GM12878 (cell line): ENCODE measurements around the gene BARD1. TPM values are rescaled to one million over a fixed set of nuclear protein-coding genes. Genes with fewer than 3 reads are reported as not detected.

Experiments
- ATAC-seq: fragments of 200-7000 bp; cut with Tn5 transposase; 3 replicates; pipeline ENCODE4 v1.9.1; 2020; ENCODE audit warnings: mild to moderate bottlenecking, moderate library complexity
- BruUV-seq: library from RNA; stranded (reverse); fragments of 400-500 nt; replicated peaks from 2 replicates; lab custom pipeline; 2021; lab: Mats Ljungman, UMichigan
- CTCF ChIA-PET: fragments of 300-600 bp; sonication (Branson Sonifier 250); formaldehyde crosslinking; extraction: SDS; loops from one replicate; lab custom pipeline; 2021; ENCODE audit warnings: inconsistent platforms; lab: Yijun Ruan, JAX
- POLR2A ChIA-PET: fragments of 350-600 bp; formaldehyde crosslinking; extraction: SDS; loops from one replicate; lab custom pipeline; 2021; ENCODE audit warnings: inconsistent platforms; lab: Charles Lee
- RAD21 ChIA-PET: fragments of 300-600 bp; sonication (Branson Sonifier 250); formaldehyde crosslinking; loops from one replicate; lab custom pipeline; 2023; ENCODE audit warnings: antibody characterized with exemption; ENCODE audit not compliant: unreplicated experiment; lab: Charles Lee
- SMC1A ChIA-PET: fragments of 300-600 bp; sonication (Branson Sonifier 250); formaldehyde crosslinking; loops from one replicate; lab custom pipeline; 2023; ENCODE audit not compliant: unreplicated experiment, uncharacterized antibody; lab: Charles Lee
- DNase-seq: peaks from one replicate; pipeline ENCODE4 v3.0.0-alpha.2; 2011; ENCODE audit warnings: low read depth, low spot score
- FAIRE-seq: peaks from 3 replicates; lab custom pipeline; 2011; peaks lifted over from hg19 to GRCh38; lab: Jason Lieb, UNC
- H2AFZ ChIP-seq: 2 replicates; pipeline ENCODE4 v1.6.0; 2011; ENCODE audit warnings: low read depth, low read length, control low read depth; ENCODE audit not compliant: control insufficient read depth
- H3K27ac ChIP-seq: 2 replicates; pipeline ENCODE4 v1.5.1; 2011; ENCODE audit warnings: control low read depth; ENCODE audit not compliant: control insufficient read depth, insufficient read depth
- H3K27me3 ChIP-seq, 2 experiments: replicated peaks in 1 of 2; 2 replicates each; pipeline versions ENCODE4 v1.6.0 to v1.6.1; 2011; ENCODE audit warnings: low read length in 1 of 2; ENCODE audit not compliant: control insufficient read depth in 2 of 2, insufficient read depth in 2 of 2
- H3K36me3 ChIP-seq, 2 experiments: 2 replicates each; pipeline ENCODE4 v1.5.1; 2011; ENCODE audit warnings: low read length in 1 of 2; ENCODE audit not compliant: control insufficient read depth in 2 of 2, insufficient read depth in 2 of 2
- H3K4me1 ChIP-seq: 2 replicates; pipeline ENCODE4 v1.6.1; 2011; ENCODE audit warnings: mild to moderate bottlenecking, low read length, moderate library complexity, mixed read lengths; ENCODE audit not compliant: control insufficient read depth, insufficient read depth
- H3K4me2 ChIP-seq: 2 replicates; pipeline ENCODE4 v1.6.0; 2011; ENCODE audit warnings: control low read depth; ENCODE audit not compliant: control insufficient read depth, insufficient read depth
- H3K4me3 ChIP-seq: fragments of 200-600 bp; sonication (generic); 2 replicates; pipeline ENCODE4 v1.5.1; 2016
- H3K79me2 ChIP-seq: 2 replicates; pipeline ENCODE4 v1.6.0; 2011; ENCODE audit warnings: low read length; ENCODE audit not compliant: control insufficient read depth, insufficient read depth
- H3K9ac ChIP-seq: 2 replicates; pipeline ENCODE4 v1.8.0; 2011; ENCODE audit warnings: low read length, control low read depth, mixed read lengths; ENCODE audit not compliant: control insufficient read depth, insufficient read depth
- H3K9me3 ChIP-seq: replicated peaks from 3 replicates; pipeline ENCODE4 v1.5.1; 2011; ENCODE audit warnings: mild to moderate bottlenecking, low read length; ENCODE audit not compliant: control insufficient read depth, insufficient read depth
- H4K20me1 ChIP-seq: 2 replicates; pipeline ENCODE4 v1.6.0; 2011; ENCODE audit not compliant: control insufficient read depth, insufficient read depth
- FOS ChIP-seq: IDR thresholded peaks from 3 replicates; pipeline ENCODE4 v1.6.1; 2011; ENCODE audit warnings: borderline replicate concordance; ENCODE audit not compliant: insufficient read length; ENCODE audit errors: extremely low read depth
- HSF1 ChIP-seq: fragments of 150-350 bp; IDR thresholded peaks from 2 replicates; pipeline ENCODE4 v1.6.1; 2014; ENCODE audit warnings: mild to moderate bottlenecking, low read depth, low read length
- KLF5 ChIP-seq: fragments of 450-650 bp; IDR thresholded peaks from 2 replicates; pipeline ENCODE4 v1.6.1; 2014; ENCODE audit warnings: mild to moderate bottlenecking; ENCODE audit not compliant: partially characterized antibody
- POU2F2 ChIP-seq: IDR thresholded peaks from 3 replicates; pipeline ENCODE4 v1.6.1; 2011; ENCODE audit warnings: low read depth, mild to moderate bottlenecking, low read length, borderline replicate concordance
- STAT3 ChIP-seq: IDR thresholded peaks from 2 replicates; pipeline ENCODE4 v1.6.1; 2011; ENCODE audit warnings: low read depth, low read length, improper control_type of control experiment
- TCF3 ChIP-seq: IDR thresholded peaks from 2 replicates; pipeline ENCODE4 v1.6.1; 2012; ENCODE audit warnings: low read depth, mild to moderate bottlenecking, low read length, borderline replicate concordance; ENCODE audit not compliant: insufficient read depth
- USF2 ChIP-seq: IDR thresholded peaks from 2 replicates; pipeline ENCODE4 v1.6.1; 2011; ENCODE audit warnings: low read depth, low read length, improper control_type of control experiment, borderline replicate concordance
- WRNIP1 ChIP-seq: IDR thresholded peaks from 2 replicates; pipeline ENCODE4 v1.6.1; 2011; ENCODE audit warnings: low read depth, low read length, improper control_type of control experiment, borderline replicate concordance
- ZNF384 ChIP-seq: IDR thresholded peaks from 2 replicates; pipeline ENCODE4 v1.6.1; 2012; ENCODE audit warnings: low read depth, mild to moderate bottlenecking, low read length, improper control_type of control experiment, borderline replicate concordance
- ZNF622 ChIP-seq: fragments of 450-650 bp; IDR thresholded peaks from 2 replicates; pipeline ENCODE4 v1.6.1; 2017; ENCODE audit warnings: mild to moderate bottlenecking, inconsistent platforms
- WGBS: methylation state at CpG from one replicate; pipeline ENCODE4 v1.1.6; 2016; ENCODE audit warnings: low lambda C conversion rate; ENCODE audit not compliant: insufficient replicate concordance, insufficient coverage; ENCODE audit errors: missing lambda C conversion rate; 5-methylcytosine and 5-hydroxymethylcytosine counted together
- in situ Hi-C: fragments of 300-500 bp; cut with MboI; formaldehyde crosslinking; loops from 9 replicates; pipeline ENCODE4 v1.14.3; 2018; ENCODE audit warnings: mixed read lengths
- intact Hi-C: fragments of 100-400 bp; cut with micrococcal nuclease; formaldehyde crosslinking; loops from one replicate; pipeline ENCODE4 v1.14.2; 2022; ENCODE audit not compliant: unreplicated experiment
- polyA plus RNA-seq, 11 experiments: library from polyadenylated mRNA; depleted of rRNA in 4 of 11; unstranded in 6 of 11; stranded (reverse) in 5 of 11; fragments of >200 nt; fragmentation: Nextera tagmentation in 4 of 11; fragmentation: Illumina TruSeq in 1 of 11; extraction: Ambion mirVana in 4 of 11; extraction: Trizol in 1 of 11; gene quantifications; 1 replicate in 1 of 11; 2 replicates in 10 of 11; pipeline versions ENCODE4 v1.2.1 to v1.2.3, GENCODE V29; 2011 to 2016; ENCODE audit warnings: inconsistent platforms in 2 of 11, missing spikeins in 2 of 11, low read depth in 1 of 11
- total RNA-seq, 4 experiments: library from RNA; depleted of rRNA in 3 of 4; stranded (reverse); fragments of >200 nt in 3 of 4; fragmentation: Illumina TruSeq in 1 of 4; extraction: Trizol in 1 of 4; gene quantifications; 2 replicates each; pipeline versions ENCODE4 v1.2.1 to v1.2.3, GENCODE V29; 2013 to 2021

BARD1 gene
- total and polyA plus RNA-seq, 10 of the 15 experiments (the other 5 are each of a cell fraction or from before 2014, with no cell fraction given): 15.3 to 45.7 (median 31.6) TPM

GRCh38 chr2:214730800-214731407 lies 78.6 kb downstream of the BARD1 start:
- Histone ChIP-seq H4K20me1 (no peaks in the 10 kb centered on the region), H2AFZ (no peak overlapping the region), H3K27me3 (no peaks in the 10 kb centered on the region), H3K36me3 (peaks cover 0 to 8% of the 10 kb centered on the region in 2 experiments; a peak in 3 of 4 replicates), H3K4me3 (no peak overlapping the region), H3K79me2 (no peaks in the 10 kb centered on the region; the same call in none of the 2 replicates), H3K4me1 (no peaks in the 10 kb centered on the region), H3K9ac (no peak overlapping the region), H3K27ac (no peak overlapping the region), H3K9me3 (no peaks in the 10 kb centered on the region), H3K4me2 (no peak overlapping the region)
- ChIA-PET SMC1A (interaction anchor here (0.8 to 2.7 kb wide), 6 partner anchors 10 to 79 kb away, joined by 3 to 11 read pairs (median 4); partner anchors contain the start of gene BARD1), RAD21 (interaction anchor here (0.6 kb wide), 1 partner anchor 635 kb away, joined by 4 read pairs; no protein-coding TSS in a partner anchor), POLR2A (no interaction called here), CTCF (interaction anchor here (1.8 kb wide), 1 partner anchor 13 kb away, joined by 4 read pairs; no protein-coding TSS in a partner anchor)
- no TSS peak for BruUV-seq
- TF ChIP-seq USF2 (no peak), HSF1 (no peak), FOS (no peak), TCF3 (no peak), STAT3 (no peak), POU2F2 (no peak), KLF5 (no peak), ZNF622 (no peak), WRNIP1 (no peak), ZNF384 (no peak)
- ATAC-seq (peak; percentile 89), DNase-seq (peak; percentile 45), FAIRE-seq (peak; percentile 49)
- in situ Hi-C loops: loop anchor here (25.0 kb wide), 2 partner anchors 1494 to 1719 kb away; no protein-coding TSS in a partner anchor
- intact Hi-C loops: loop anchor here (10.0 kb wide), 3 partner anchors 264 to 1576 kb away; partner anchors contain the start of gene IKZF2
- WGBS: 63% methylated on average over 3 of the region's 3 CpGs
